CD4-positive, alpha-beta T cell treated with Interleukin-12 subunit alpha and Interleukin-12 subunit beta, for 1 hour (primary cell): ENCODE data around the gene ITGAL.

Experiments used
- DNase-seq: peaks from one replicate; pipeline ENCODE4 v3.0.0-alpha.2; 2020

ITGAL gene

DNA sequence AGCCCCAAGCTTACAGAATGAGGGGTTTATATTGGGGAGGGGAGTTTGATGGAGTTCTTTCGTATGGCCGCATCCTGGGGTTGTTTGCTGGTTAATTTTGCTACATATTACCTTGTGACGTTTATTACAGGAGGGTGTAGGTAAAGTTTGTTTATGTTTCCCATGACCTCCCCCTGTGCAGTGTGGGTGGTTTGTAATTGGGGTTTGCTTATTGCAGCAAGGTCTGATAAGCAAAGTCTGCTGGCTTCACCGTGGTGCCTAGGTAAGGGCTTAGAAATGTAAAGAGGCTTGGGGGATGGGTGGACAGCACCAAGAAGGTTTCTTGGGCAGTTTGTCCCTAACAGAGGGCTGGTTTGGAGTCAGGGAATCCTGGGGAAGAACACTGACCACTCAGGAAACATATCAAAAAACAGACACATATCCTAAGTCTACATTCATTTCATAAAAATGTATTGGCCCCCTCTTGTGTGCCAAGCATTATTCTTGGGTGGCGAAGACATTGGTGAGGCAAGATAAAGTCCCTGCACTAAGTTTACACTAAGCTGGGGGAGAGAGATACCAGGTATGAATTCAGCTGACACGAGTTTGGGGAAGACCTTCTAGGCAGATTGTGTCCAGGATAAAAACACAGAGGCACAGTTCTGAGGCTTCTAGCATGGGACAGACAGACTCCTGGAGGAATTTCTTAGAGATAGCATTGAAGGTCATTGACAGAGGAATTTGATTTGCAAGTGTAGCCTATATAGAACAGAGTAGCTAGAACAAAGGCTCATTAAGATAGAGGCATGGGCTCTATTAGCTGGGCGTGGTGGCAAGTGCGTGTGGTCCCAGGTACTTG, 76.1 kb downstream of the ITGAL start:
- no peak for DNase-seq

DNA sequence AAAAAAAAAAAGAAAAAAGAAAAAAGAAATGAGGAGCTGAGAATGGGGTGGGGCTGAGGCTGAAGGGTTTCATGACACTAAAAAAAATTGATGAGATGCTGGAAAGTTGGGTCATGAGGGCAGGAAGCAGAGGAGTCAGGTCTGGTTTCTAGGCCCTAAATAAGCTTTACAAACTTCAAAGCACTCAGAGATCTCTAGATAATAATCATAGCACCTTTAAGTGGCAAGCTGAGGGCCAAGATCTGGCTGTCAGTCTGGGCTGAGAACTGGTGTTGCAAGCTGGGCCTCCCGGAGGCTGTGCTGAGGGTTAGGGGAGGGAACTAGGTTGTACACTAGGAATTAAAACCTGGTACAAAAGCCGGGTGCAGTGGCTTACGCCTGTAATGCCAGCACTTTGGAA, 79.2 kb downstream of the ITGAL start:
- DNase-seq, result peak; percentile 84

DNA sequence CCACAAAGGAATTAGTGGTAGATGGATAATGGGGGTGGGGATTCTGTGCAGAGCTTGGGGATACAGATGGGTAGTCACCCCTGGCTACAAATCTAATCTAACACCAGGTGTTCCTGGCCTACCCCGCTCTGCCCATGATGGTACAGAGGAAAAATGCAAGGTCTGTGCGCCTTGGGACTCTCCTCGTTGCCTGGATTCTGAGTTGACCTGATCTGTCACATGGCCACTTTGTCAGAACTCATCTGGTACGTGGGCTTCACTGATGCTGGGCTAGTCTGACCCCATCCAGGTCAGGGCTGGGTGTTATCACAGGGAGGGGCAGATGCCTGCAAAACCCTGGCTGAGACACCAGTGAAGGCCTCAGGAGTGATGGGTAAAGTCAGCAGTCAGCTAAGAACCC, 80.4 kb downstream of the ITGAL start:
- no peak for DNase-seq

DNA sequence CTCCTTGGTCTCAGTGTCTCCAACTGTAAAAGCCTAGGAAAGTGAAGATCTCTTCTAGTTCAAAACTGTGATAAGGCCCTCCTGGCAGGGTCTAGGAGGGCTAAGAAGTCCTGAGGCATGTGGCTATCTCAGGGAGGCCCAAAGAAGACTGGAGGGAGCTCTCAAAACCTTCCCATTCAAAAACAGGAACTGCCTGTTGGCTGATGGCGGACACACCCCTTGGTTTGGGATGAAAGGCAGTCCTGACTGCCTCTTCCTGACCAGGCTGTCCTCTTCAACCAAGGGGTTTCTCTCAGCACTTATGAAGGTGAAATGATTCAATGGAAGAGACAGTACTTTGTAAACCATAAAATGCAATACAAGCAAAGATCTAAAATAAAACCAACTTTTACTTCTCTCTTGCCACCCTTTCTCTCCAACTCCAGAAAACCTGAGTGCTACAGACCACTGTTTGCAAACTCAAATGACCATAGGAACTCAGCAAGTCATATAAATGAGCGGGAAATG, 80.9 kb downstream of the ITGAL start:
- no peak for DNase-seq

DNA sequence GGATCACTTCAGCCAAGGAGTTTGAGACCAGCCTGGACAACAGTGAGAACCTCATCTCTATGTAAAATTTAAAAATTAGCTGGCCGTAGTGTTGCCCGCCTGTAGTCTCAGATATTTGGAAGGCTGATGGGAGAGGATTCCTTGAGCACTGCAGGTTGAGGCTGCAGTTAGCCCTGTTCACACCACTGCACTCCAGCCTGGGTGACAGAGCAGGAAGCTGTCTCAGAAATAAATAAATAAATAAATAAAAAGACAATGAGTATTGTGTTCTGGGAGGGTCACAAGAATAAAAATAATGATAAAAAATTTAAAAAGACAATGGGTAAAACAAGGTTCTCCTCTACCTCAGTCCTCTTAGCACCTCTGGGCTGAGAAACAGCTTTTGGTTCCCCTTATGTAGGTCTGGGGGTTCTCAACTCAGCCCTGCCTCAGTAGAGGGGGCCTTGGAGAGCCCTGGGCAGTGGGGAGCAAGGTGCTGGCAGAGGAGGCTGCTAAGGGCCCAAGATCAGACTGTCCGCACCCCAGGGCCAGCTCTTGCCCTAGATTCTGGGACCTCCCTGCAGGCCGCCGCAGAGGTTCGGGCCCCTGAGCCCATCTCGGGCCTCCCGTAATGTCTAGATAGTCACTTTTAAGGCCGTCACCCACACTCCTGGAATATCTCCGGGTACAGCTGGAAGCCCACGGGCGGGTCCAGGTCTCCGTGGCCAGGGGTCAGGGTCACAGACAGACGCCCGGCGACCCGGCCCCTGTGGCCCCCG, 82.2 kb downstream of the ITGAL start:
- no peak for DNase-seq

DNA sequence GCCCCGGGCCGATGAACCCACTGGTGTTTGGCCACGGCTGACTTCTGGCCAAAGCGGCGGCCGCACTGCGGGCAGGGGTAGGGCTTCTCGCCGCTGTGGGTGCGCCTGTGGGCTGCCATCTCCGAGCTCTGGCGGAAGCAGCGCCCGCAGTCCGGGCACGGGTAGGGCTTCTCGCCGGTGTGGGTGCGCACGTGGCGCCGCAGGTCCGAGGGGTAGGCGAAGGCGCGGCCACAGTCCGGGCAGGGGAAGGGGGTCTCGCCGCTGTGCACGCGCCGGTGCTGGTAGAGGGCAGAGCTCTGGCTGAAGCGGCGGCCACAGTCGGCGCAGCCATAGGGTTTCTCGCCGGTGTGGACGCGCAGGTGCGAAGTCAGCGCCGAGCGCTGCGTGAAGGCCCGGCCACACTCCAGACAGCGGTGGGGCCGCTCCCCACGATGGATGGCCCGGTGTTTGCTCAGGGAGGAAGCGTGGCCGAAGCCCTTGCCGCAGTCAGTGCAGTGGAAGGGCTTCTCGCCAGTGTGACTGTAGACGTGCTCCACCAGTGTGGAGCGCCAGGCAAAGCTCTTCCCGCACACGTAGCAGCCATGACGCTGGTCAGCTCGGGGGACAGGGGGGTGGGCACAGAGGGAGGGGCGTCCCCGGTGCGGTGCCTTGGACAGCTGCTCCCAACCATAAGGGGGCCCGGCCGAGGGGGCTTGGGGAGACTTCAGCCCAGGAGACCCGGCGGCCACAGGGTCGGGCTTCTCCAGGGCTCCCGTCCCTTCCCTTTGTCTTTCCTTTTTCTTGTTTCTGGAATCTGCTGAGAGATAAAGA, 83.0 kb downstream of the ITGAL start:
- no peak for DNase-seq

DNA sequence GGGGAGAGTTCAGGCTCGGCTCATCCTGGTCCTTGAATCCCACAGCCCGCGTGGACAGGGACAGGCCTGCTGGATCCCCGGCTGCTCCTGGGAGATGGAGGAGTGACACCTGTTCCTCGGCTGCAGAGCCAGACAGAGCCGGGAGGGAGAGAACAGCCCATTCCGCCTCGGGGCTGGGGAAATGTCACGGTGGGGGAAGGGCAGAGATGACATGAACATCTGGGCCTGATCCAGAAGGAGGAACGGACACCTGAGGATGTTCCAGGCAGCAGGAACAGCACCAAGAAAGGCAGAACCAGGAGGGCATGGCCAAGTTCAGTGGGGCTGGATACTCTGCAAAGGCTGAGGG, 83.6 kb downstream of the ITGAL start:
- DNase-seq, result no peak

DNA sequence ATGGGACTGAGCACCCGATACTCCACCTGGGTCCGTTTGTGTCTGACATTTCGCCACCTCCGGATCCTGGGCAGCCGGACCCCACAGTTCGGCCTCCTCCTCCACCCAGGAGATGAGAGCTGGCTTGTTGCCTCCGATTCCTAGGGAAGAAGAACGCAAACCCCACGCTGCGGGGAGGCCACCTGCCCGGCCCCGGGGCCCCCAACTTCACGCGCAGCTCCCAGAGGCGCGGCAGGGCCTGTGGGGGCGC, 85.1 kb downstream of the ITGAL start:
- DNase-seq, result no peak

DNA sequence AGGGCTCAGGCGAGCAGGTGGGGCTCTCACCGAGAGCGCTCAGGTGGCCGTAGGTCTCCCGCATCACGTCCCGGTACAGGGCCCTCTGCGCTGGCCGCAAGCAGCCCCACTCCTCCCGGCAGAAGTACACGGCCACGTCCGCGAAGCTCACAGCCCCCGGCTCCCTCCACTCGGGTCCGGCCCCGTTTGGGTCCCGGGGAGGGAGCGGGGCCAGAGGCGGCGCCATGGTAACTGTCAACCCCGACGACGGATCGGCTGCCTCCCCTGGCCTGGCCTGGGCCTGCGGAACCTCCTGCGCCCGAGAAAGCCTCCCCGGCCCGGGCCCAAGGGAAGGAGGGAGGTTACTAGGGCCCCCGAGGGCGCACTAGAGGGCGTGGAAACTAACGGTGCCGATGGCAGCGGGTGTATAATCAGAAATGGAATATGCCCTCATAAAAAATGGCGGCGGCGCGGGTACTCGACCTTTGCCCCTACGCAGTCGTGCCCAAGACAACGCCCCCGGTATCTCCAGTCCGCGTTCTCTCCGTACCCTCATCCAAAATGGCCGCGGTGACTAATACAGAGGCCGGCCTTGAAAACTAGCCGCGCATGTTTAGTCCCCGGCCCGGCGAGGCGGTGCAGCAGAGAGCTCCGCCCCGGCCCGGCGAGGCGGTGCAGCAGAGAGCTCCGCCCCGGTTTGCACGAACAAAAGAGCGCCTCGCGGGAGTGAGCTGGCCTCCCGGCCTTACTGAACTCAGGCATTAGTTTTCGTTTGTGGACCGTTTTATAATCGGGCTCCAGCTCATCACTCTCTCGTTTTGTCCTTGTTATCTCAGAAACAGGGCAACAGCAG, 85.6 kb downstream of the ITGAL start, which contains the start of gene ZNF764:
ZNF764 (minus strand) TSS at position 418 of the 832 bp plus-strand sequence; CDS start at position 226, 192 bp downstream.
- DNase-seq, result peak; percentile 99

DNA sequence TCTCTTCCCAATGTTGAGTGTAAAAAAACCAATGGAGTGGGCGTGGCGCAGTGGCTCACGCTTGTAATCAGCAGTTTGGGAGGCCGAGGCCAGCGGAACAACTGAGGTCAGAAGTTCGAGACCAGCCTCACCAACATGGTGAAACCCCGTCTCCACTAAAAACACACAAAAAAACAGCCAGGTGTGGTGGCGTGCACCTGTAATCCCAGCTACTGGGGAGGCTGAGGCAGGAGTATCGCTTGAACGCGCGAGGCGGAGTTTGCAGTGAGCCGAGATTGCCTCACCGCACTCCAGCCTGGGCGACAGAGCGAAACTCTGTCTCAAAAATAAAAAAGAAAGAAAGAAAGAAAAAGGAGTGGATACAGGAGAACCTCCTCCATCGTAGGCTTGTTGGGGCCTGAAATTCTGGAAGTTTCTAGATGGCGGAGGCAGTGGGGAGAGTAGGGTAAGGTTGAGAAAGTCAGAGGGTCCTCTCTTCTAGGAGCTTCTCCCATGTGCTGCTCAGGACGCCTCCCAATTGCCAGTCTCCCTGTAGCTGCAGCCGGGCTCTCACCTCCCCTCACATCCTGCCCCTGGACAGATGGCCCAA, 86.3 kb downstream of the ITGAL start:
- no peak for DNase-seq

DNA sequence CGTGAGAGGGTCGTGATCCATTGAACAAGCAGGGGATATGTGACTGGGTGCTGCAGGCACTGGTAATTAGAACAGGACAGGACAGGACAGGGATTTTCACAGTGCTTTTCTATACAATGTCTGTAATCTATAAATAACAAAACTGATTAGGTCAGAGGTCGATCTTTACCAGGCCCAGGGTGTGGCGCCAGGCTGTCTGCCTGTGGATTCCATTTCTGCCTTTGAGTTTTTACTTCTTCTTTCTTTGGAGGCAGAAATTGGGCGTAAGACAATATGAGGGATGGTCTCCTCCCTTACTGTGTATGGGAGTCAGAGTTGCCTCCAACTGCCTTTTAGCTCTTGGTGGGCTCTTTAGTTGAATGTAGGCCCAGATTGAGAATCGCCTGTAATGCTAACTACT, 87.1 kb downstream of the ITGAL start:
- DNase-seq, result no peak

DNA sequence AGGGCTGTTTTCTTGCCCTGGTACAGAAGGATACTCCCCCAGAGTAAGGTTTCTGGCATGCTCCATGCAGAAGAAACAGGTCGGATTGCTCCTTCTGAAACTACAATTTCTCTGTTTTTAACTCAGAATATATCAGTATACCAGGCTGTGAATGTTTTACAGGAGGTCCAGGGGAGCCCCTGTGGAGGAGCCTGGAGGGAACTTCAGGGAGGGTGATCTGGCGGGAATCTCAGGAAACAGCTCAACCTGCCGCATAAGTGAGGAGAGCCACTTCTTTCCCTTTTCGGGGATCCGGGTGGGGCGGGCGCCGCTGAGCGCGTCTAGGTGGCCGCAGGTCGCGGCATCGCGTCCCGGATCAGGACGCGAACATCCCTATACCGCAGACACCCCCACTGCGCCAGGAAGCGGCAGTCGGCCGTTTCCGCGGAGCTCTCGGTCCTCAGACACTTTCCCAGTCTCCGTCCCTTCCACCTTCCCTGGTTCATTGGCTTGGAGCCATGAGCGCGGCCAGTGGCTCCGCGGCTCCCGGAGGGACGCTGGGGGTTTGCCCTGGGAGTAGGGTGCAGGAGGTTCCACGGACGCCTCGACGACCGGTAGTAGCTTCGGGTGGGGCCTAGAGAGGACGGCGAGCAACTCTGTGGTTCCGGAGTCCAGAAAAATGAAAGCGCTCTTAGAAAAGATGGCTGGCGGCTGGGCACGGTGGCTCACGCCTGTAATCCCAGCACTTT, 88.7 kb downstream of the ITGAL start:
- DNase-seq, result peak; percentile 39

DNA sequence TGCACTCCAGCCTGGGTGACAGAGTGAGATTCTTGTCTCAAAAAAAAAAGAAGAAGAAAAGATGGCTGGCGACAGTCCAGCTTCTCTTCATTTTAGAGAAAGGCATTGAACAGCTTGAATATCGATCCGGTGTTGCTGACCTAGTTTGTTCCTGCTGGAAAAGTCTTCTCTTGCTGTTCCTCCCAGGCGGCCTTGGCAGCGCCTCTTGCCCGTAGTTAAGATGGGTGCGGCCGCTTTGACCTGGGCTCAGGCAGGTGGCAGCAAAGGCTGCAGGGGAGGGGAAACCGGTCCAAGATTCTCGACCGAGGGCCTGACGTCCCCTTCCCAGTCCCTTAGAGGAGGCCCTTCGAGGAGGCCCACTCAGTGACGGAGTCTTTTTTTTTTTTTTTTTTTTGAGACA, 89.5 kb downstream of the ITGAL start:
- no peak for DNase-seq

DNA sequence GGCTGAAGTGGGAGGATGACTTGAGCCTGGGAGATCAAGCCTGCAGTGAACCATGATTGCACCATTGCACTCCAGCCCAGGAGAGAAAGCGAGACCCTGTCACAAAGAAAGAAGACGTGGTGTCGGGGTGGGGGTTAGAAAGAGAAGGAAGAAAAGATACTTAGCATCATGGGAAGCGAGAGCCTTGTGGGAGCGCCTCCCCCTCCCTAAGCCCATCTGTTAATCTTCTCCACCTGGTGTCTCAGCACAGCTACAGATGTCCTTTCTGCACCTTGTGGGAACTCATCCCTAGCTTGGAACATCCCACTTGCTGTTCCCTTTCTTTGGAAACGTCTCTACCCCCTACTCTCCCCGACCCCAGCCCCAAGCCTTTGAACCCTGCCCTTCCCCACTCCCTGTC, 93.0 kb downstream of the ITGAL start:
- DNase-seq, result no peak

DNA sequence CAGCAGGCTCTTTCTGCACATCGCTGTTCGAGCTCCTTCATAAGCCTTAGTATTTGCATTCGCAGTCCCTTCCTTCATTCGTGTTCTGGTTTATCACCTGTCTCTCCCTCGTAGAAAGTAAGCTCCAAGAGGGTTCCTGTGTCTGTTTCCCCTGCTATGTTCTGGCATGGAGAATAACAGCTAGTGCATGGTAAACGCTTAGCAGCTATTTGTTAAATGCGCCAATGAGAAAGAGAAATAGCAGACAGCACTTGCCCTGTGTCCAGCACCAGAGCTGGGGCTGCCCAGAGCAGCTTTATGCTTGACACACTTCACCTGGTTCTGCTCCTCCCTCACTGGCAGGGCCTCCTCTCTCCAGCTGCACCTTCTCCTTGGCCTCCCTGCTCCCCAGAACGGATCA, 93.4 kb downstream of the ITGAL start:
- DNase-seq, result no peak

DNA sequence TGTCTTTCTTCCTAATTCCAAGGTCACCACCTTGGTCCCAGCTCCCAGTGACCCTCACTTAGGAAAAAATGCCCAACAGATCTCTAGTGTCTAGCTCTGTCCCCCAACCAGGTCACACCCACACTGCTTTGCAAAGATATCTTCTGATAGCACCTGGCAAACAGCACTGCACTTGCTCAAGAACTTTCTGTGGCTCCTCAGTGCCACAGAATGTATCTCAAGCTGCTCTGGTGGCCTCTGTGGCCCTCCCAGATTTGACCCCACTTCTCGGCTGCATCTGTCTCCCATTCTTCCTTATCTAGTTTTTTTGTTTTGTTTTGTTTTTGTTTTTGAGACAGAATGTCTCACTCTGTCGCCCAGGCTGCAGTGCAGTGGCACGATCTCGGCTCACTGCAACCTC, 94.0 kb downstream of the ITGAL start:
- DNase-seq, result no peak

DNA sequence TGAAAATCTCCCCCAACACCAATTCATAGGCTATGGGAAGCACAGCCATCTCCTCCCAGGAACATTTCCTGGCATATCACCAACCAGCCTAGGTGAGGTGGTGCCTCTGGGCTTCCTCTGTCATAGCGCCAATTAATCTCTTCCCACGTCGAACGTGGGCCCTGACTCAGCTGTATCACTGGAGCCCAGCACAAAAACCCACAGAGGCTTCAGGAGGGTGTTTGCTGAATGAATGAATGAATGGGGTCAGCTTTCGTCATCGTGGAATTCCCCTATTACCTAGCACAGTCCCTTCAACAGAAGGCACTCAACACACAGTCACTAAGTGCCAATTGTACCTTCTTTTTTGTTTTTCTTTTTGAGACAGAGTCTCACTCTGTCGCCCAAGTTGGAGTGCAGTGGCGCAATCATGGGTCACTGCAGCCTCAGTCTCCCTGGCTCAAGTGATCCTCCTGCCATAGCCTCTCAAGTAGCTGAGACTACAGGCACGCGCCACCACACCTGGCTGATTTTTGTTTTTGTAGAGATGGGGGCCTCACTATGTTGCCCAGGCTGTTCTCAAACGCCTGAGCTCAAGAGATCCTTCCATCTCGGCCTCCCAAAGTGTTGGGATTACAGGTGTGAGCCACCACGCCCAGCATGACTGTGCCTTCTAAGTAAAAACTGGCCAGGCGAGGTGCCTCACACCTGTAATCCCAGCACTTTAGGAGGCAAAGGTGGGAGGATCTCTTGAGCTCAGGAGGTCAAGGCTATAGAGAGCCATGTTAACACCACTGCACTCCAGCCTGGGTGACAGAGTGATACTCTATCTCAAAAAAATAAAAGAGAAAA, 94.8 kb downstream of the ITGAL start:
- DNase-seq, result peak; percentile 64

DNA sequence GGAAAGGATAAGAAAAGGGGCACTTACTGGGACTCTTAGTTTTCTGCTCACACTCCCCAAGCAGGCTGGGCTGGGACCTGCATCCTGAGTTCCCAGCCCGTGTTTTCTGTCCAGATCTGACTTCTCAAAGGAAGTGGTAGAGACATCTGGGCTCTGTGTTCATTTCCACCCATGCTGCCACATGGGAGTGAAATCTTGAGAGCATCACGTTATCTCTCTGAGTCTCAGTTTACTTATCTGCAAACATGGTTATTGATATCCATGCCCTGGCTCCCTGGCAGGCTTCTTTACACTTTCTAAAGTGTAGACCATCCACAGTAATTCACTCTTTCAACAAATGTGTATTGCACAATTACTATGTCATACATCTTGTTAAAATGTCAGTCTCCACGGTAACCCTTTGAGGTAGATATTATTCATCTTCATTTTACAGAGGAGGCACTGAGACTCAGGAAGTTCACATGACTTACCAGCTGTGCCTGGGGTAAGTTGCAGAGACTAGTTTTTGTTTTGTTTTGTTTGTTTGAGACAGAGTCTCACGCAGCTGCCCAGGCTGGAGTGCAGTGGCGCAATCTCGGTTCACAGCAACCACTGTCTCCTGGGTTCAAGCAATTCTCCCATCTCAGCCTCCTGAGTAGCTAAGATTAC, 95.6 kb downstream of the ITGAL start:
- DNase-seq, result peak; percentile 75

DNA sequence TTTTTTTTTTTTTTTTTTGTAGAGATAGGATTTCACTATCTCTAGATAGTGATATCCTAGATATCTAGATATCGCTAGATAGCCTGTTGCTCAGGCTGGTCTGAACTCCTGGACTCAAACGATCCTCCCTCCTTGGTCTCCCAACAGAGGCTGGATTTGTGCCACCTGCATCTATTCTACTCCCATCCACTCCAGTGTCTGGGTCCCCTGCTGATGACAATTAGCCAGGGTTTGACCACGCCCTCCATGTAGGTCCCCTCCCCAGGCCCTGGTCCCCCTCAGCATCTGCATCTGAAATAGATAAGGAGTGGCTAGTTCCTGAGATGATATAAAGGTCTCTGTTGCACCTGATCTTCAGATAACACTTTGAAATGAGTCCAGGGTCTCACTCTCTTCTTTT, 96.7 kb downstream of the ITGAL start:
- DNase-seq, result no peak
